CD14-positive monocyte (primary cell): ENCODE data around the gene PPP1R9B. TPM values are rescaled to one million over a fixed set of nuclear protein-coding genes. Genes with fewer than 3 reads are reported as not detected.
A peak's percentile ranks its signal among the peaks of the same experiment; 100 is the strongest.

Experiments used
- DNase-seq, 3 donors: peaks; one replicate each; pipeline ENCODE4 v3.0.0-alpha.2; 2011 to 2022
- H2AFZ ChIP-seq: 2 replicates; pipeline ENCODE4 v1.6.0; 2012; ENCODE audit warnings: mild to moderate bottlenecking, low read depth, low read length, inconsistent platforms; ENCODE audit not compliant: insufficient read depth, poor library complexity, severe bottlenecking
- H3K27ac ChIP-seq, 2 donors: 1 replicate in 1 of 2; 2 replicates in 1 of 2; pipeline ENCODE4 v1.5.1; 2012 to 2013; ENCODE audit warnings: low read length in 2 of 2, control low read depth in 1 of 2, inconsistent platforms in 1 of 2, low read depth in 1 of 2, mild to moderate bottlenecking in 1 of 2
- H3K27me3 ChIP-seq, 2 donors: one replicate each; pipeline versions ENCODE4 v1.6.0 to v1.6.1; 2011 to 2013; ENCODE audit warnings: low read length in 2 of 2; ENCODE audit not compliant: control insufficient read depth in 2 of 2, insufficient read depth in 2 of 2
- H3K36me3 ChIP-seq, 2 donors: replicated peaks in 1 of 2; 1 replicate in 1 of 2; 2 replicates in 1 of 2; pipeline versions ENCODE4 v1.5.1 to v1.6.1; 2012 to 2013; ENCODE audit warnings: low read length in 2 of 2, control low read depth in 1 of 2, inconsistent platforms in 1 of 2, mild to moderate bottlenecking in 1 of 2; ENCODE audit not compliant: insufficient read depth in 2 of 2, control insufficient read depth in 1 of 2
- H3K4me1 ChIP-seq, 2 donors: 1 replicate in 1 of 2; 2 replicates in 1 of 2; pipeline versions ENCODE4 v1.5.1 to v1.6.1; 2012 to 2013; ENCODE audit warnings: low read length in 2 of 2, control low read depth in 1 of 2, inconsistent platforms in 1 of 2, mild to moderate bottlenecking in 1 of 2, moderate library complexity in 1 of 2; ENCODE audit not compliant: insufficient read depth in 2 of 2, control insufficient read depth in 1 of 2
- H3K4me2 ChIP-seq: replicated peaks from 2 replicates; pipeline ENCODE3; 2012; ENCODE audit warnings: low read length, moderate library complexity, mild to moderate bottlenecking; ENCODE audit not compliant: poor library complexity, severe bottlenecking; ENCODE audit errors: extremely low read depth
- H3K4me3 ChIP-seq, 3 experiments: fragments of 200-600 bp in 1 of 3; sonication (generic) in 1 of 3; replicated peaks in 1 of 3; 1 replicate in 2 of 3; 2 replicates in 1 of 3; pipeline ENCODE4 v1.5.1; 2011 to 2013; ENCODE audit warnings: low read length in 3 of 3, mild to moderate bottlenecking in 3 of 3, control low read depth in 2 of 3, low read depth in 2 of 3, inconsistent platforms in 1 of 3, moderate library complexity in 1 of 3
- H3K79me2 ChIP-seq: 2 replicates; pipeline ENCODE4 v1.6.0; 2012; ENCODE audit warnings: mild to moderate bottlenecking, control low read depth, inconsistent platforms, low read length, moderate library complexity; ENCODE audit not compliant: insufficient read depth
- H3K9ac ChIP-seq: 2 replicates; pipeline ENCODE4 v1.6.0; 2017; ENCODE audit warnings: low read length, mild to moderate bottlenecking; ENCODE audit not compliant: insufficient read depth, poor library complexity, severe bottlenecking
- H3K9me3 ChIP-seq, 2 donors: replicated peaks in 1 of 2; 1 replicate in 1 of 2; 2 replicates in 1 of 2; pipeline versions ENCODE4 v1.5.1 to v1.6.1; 2012 to 2013; ENCODE audit warnings: low read length in 2 of 2, control low read depth in 1 of 2; ENCODE audit not compliant: control insufficient read depth in 1 of 2, insufficient read depth in 1 of 2
- H4K20me1 ChIP-seq: 2 replicates; pipeline ENCODE4 v1.6.0; 2012; ENCODE audit warnings: mild to moderate bottlenecking, low read length, control low read depth, moderate library complexity; ENCODE audit not compliant: insufficient read depth
- H3K27ac Mint-ChIP-seq, 7 donors: one replicate each; pipeline ENCODE4 v1.8.0; 2020; ENCODE audit warnings: mild to moderate bottlenecking in 7 of 7, mixed read lengths in 7 of 7, moderate library complexity in 6 of 7, inconsistent platforms in 2 of 7
- H3K27me3 Mint-ChIP-seq, 3 donors: one replicate each; pipeline ENCODE4 v1.8.0; 2021 to 2022; ENCODE audit warnings: low read depth in 3 of 3, mild to moderate bottlenecking in 3 of 3, mixed read lengths in 3 of 3, moderate library complexity in 3 of 3, inconsistent platforms in 1 of 3
- H3K36me3 Mint-ChIP-seq, 2 donors: one replicate each; pipeline ENCODE4 v1.8.0; 2020; ENCODE audit warnings: mixed read lengths in 2 of 2, inconsistent platforms in 1 of 2, mild to moderate bottlenecking in 1 of 2
- H3K4me1 Mint-ChIP-seq: one replicate; pipeline ENCODE4 v1.8.0; 2020; ENCODE audit warnings: mild to moderate bottlenecking, mixed read lengths
- H3K4me3 Mint-ChIP-seq, 2 donors: one replicate each; pipeline ENCODE4 v1.8.0; 2020; ENCODE audit warnings: mild to moderate bottlenecking in 2 of 2, mixed read lengths in 2 of 2, moderate library complexity in 1 of 2
- H3K9me3 Mint-ChIP-seq, 7 donors: one replicate each; pipeline ENCODE4 v1.8.0; 2020 to 2022; ENCODE audit warnings: mixed read lengths in 7 of 7, mild to moderate bottlenecking in 6 of 7, moderate library complexity in 6 of 7, inconsistent platforms in 2 of 7
- WGBS: methylation state at CpG from one replicate; pipeline ENCODE4 v1.1.5; 2013; ENCODE audit warnings: missing lambda C conversion rate; ENCODE audit not compliant: insufficient coverage; 5-methylcytosine and 5-hydroxymethylcytosine counted together
- intact Hi-C, 2 donors: fragments of 100-400 bp; cut with micrococcal nuclease; formaldehyde crosslinking; loops; one replicate each; pipeline versions ENCODE4 v1.15.0 to v1.15.1; 2023
- polyA plus RNA-seq, 3 donors: library from polyadenylated mRNA; depleted of rRNA in 1 of 3; unstranded in 2 of 3; stranded (reverse) in 1 of 3; fragments of 300-500 nt in 2 of 3; fragments of >200 nt in 1 of 3; fragmentation: Illumina TruSeq in 2 of 3; gene quantifications; 1 replicate in 2 of 3; 2 replicates in 1 of 3; pipeline ENCODE4 v1.2.3, GENCODE V29; 2012 to 2021
- TF ChIP-seq, protein P1 (sequence below): fragments of 200-600 bp; IDR thresholded peaks from one replicate; pipeline ENCODE4 v1.8.0; 2022; ENCODE audit warnings: antibody characterized with exemption, mild to moderate bottlenecking

PPP1R9B gene
- polyA plus RNA-seq, 3 donors = 0.61 to 86.9 (median 1.3) TPM

DNA sequence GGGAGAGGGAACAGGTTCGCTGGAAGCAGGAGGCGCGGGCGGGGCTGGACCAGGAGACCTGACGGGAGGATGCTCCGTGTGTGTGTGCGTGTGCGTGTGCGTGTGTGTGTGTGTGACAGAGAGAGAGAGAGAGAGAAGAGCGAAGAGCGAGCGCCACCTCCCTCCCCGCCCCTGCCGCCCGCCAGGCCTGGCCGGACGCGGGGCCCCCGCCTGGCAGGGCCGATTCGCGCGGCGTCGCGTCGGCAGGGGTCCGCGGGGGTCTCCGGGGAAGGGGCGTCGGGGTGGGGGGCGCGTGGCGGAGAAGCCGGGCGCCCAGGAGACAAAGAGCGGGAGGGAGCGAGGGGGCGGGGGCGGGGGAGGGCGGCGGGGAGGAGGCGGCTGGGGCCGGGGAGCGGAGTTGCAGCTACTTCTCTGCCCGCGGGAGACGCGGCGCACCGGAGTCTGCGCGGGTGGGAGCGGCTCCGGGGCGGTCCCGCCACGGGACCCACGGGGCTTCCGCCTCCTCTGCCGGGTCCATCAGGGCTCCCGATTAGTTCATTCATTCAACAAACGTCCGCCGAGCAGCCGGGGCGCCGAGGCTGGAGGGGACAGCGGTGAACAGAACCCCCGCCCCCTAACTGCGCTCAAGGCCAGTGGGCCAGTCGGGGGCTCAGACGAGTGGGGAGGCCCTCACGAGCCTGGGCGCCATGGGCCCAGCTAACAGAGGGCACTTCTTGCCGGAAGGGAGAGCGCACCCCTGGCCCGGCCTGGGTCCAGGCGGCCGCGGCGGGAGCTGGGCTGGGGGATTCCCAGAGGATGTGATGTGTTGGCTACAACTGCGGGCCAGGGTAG, 20.5 kb downstream of the PPP1R9B start, which contains the start of gene SAMD14:
TSS of gene SAMD14 (minus strand) at position 433 of the 831 bp plus-strand sequence. CDS start 5,201 bp downstream, outside the sequence.
- Mint-ChIP-seq H3K4me1 (peaks cover 38% of the 10 kb centered on the region), H3K27me3 (peaks cover 63 to 74% (median 69%) of the 10 kb centered on the region in 3 donors), H3K36me3 (peaks cover 26 to 33% of the 10 kb centered on the region in 2 donors), H3K27ac (peak within 1 kb of the TSS in 3 of 7 donors; percentile 71 to 85 (median 75)), H3K9me3 (peaks cover 2 to 27% (median 18%) of the 10 kb centered on the region in 7 donors), H3K4me3 (peak within 1 kb of the TSS; percentile 53 to 95)
- Histone ChIP-seq H3K4me2 (peak within 1 kb of the TSS; percentile 65), H3K9ac (peak within 1 kb of the TSS; percentile 27), H3K36me3 (peaks cover 16 to 22% of the 10 kb centered on the region in 2 donors), H3K4me3 (peak within 1 kb of the TSS in 1 of 3 experiments; percentile 55), H3K9me3 (peaks cover 3 to 13% of the 10 kb centered on the region in 2 donors), H3K4me1 (peaks cover 24 to 36% of the 10 kb centered on the region in 2 donors), H3K27me3 (peaks cover 32 to 53% of the 10 kb centered on the region in 2 donors), H4K20me1 (peaks cover 44% of the 10 kb centered on the region), H3K79me2 (no peaks in the 10 kb centered on the region), H3K27ac (no peak within 1 kb of the TSS), H2AFZ (no peak within 1 kb of the TSS)
- peak; percentile 26 to 85 (median 56) for DNase-seq
- WGBS = under 1% methylated on average over 40 of the region's 84 CpGs
- TF ChIP-seq, protein P1, sequence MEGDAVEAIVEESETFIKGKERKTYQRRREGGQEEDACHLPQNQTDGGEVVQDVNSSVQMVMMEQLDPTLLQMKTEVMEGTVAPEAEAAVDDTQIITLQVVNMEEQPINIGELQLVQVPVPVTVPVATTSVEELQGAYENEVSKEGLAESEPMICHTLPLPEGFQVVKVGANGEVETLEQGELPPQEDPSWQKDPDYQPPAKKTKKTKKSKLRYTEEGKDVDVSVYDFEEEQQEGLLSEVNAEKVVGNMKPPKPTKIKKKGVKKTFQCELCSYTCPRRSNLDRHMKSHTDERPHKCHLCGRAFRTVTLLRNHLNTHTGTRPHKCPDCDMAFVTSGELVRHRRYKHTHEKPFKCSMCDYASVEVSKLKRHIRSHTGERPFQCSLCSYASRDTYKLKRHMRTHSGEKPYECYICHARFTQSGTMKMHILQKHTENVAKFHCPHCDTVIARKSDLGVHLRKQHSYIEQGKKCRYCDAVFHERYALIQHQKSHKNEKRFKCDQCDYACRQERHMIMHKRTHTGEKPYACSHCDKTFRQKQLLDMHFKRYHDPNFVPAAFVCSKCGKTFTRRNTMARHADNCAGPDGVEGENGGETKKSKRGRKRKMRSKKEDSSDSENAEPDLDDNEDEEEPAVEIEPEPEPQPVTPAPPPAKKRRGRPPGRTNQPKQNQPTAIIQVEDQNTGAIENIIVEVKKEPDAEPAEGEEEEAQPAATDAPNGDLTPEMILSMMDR = no peak
- intact Hi-C loops = no loop called here

GRCh38 chr17:50129353-50129727, 21.1 kb downstream of the PPP1R9B start:
- WGBS = 0% methylated on average over 5 of the region's 31 CpGs
- Histone ChIP-seq H4K20me1 (peaks cover 38% of the 10 kb centered on the region), H3K4me2 (peak overlapping the region; percentile 42), H3K4me3 (peak overlapping the region in 1 of 3 experiments; percentile 25), H3K36me3 (peaks cover 10 to 16% of the 10 kb centered on the region in 2 donors), H2AFZ (no peak overlapping the region), H3K9me3 (peaks cover 3 to 13% of the 10 kb centered on the region in 2 donors), H3K27ac (no peak overlapping the region), H3K4me1 (peaks cover 24 to 36% of the 10 kb centered on the region in 2 donors), H3K9ac (no peak overlapping the region), H3K79me2 (no peaks in the 10 kb centered on the region), H3K27me3 (peaks cover 32 to 55% of the 10 kb centered on the region in 2 donors)
- DNase-seq = no peak
- intact Hi-C loops = no loop called here
- peak overlapping the region in 1 of 7 donors; percentile 71 for H3K27ac Mint-ChIP-seq
- peaks cover 67 to 77% (median 72%) of the 10 kb centered on the region in 3 donors for H3K27me3 Mint-ChIP-seq
- H3K36me3 Mint-ChIP-seq = peaks cover 22 to 27% of the 10 kb centered on the region in 2 donors
- peaks cover 2 to 27% (median 18%) of the 10 kb centered on the region in 7 donors for H3K9me3 Mint-ChIP-seq
- H3K4me3 Mint-ChIP-seq = peak overlapping the region; percentile 50 to 85
- TF ChIP-seq, protein P1 = no peak
- H3K4me1 Mint-ChIP-seq = peaks cover 38% of the 10 kb centered on the region
